B cell (primary cell): ENCODE measurements around the gene WWC2. TPM values are rescaled to one million over a fixed set of nuclear protein-coding genes. Genes with fewer than 3 reads are reported as not detected.

ENCODE experiments used
- ATAC-seq: fragments of 200-7000 bp; cut with Tn5 transposase; one replicate; pipeline ENCODE4 v1.10.0; 2021; ENCODE audit warnings: low read depth, mild to moderate bottlenecking, moderate number of reproducible peaks, moderate library complexity
- CTCF ChIA-PET: fragments of 350-600 bp; sonication (Branson Sonifier 250); formaldehyde crosslinking; loops from one replicate; lab custom pipeline; 2021; ENCODE audit warnings: antibody characterized with exemption, inconsistent platforms; lab: Charles Lee
- POLR2A ChIA-PET: fragments of 350-600 bp; sonication (Branson Sonifier 250); formaldehyde crosslinking; loops from one replicate; lab custom pipeline; 2021; ENCODE audit warnings: antibody characterized with exemption; lab: Charles Lee
- DNase-seq: peaks from one replicate; pipeline ENCODE4 v3.0.0; 2013
- H2AFZ ChIP-seq: 2 replicates; pipeline ENCODE4 v1.6.1; 2012; ENCODE audit warnings: mild to moderate bottlenecking, low read depth, low read length; ENCODE audit not compliant: insufficient read depth, poor library complexity, severe bottlenecking
- H3K27ac ChIP-seq, 2 donors: 1 replicate in 1 of 2; 2 replicates in 1 of 2; pipeline ENCODE4 v1.5.1; 2012 to 2013; ENCODE audit warnings: low read length in 2 of 2, mild to moderate bottlenecking in 2 of 2, moderate library complexity in 1 of 2
- H3K27me3 ChIP-seq, 4 experiments: fragments of 200-600 bp in 1 of 4; sonication (generic) in 1 of 4; replicated peaks in 1 of 4; 1 replicate in 2 of 4; 2 replicates in 2 of 4; pipeline versions ENCODE4 v1.6.1 to v1.7.0; 2013 to 2016; ENCODE audit warnings: low read length in 3 of 4, mild to moderate bottlenecking in 2 of 4, mixed read lengths in 1 of 4, moderate library complexity in 1 of 4; ENCODE audit not compliant: insufficient read depth in 4 of 4, control insufficient read depth in 3 of 4; ENCODE audit errors: control extremely low read depth in 1 of 4
- H3K36me3 ChIP-seq, 2 experiments: replicated peaks in 1 of 2; 1 replicate in 1 of 2; 2 replicates in 1 of 2; pipeline versions ENCODE4 v1.6.1 to v1.7.1; 2013; ENCODE audit warnings: low read length in 1 of 2; ENCODE audit not compliant: insufficient read depth in 2 of 2, control insufficient read depth in 1 of 2; ENCODE audit errors: control extremely low read depth in 1 of 2, extremely low read depth in 1 of 2
- H3K4me1 ChIP-seq, 2 donors: fragments of 200-600 bp in 1 of 2; sonication (generic) in 1 of 2; 1 replicate in 1 of 2; 2 replicates in 1 of 2; pipeline versions ENCODE4 v1.5.1 to v1.6.1; 2013 to 2017; ENCODE audit warnings: low read length in 2 of 2; ENCODE audit not compliant: control insufficient read depth in 2 of 2, insufficient read depth in 2 of 2
- H3K4me2 ChIP-seq: replicated peaks from 2 replicates; pipeline ENCODE3; 2012; ENCODE audit warnings: mild to moderate bottlenecking, low read depth, low read length; ENCODE audit not compliant: poor library complexity, severe bottlenecking
- H3K4me3 ChIP-seq, 5 experiments: fragments of 200-600 bp in 1 of 5; sonication (generic) in 1 of 5; 1 replicate in 3 of 5; 2 replicates in 2 of 5; pipeline versions ENCODE4 v1.5.1 to v1.7.0; 2011 to 2016; ENCODE audit warnings: low read length in 4 of 5, mild to moderate bottlenecking in 4 of 5, low read depth in 2 of 5, control low read depth in 1 of 5, moderate library complexity in 1 of 5; ENCODE audit not compliant: insufficient read depth in 1 of 5; ENCODE audit errors: control extremely low read depth in 1 of 5, extremely low read depth in 1 of 5
- H3K79me2 ChIP-seq: fragments of 200-600 bp; sonication (generic); one replicate; pipeline ENCODE4 v1.6.0; 2016; ENCODE audit warnings: low read length; ENCODE audit not compliant: control insufficient read depth, insufficient read depth
- H3K9ac ChIP-seq: fragments of 200-600 bp; sonication (generic); 2 replicates; pipeline ENCODE4 v1.6.1; 2017; ENCODE audit warnings: mild to moderate bottlenecking, low read length, moderate library complexity
- H3K9me3 ChIP-seq, 3 donors: one replicate each; pipeline versions ENCODE4 v1.6.1 to v1.7.1; 2013; ENCODE audit warnings: low read length in 2 of 3; ENCODE audit not compliant: control insufficient read depth in 2 of 3, insufficient read depth in 1 of 3; ENCODE audit errors: control extremely low read depth in 1 of 3
- H4K20me1 ChIP-seq: 2 replicates; pipeline ENCODE4 v1.6.0; 2012; ENCODE audit warnings: mild to moderate bottlenecking, low read length; ENCODE audit not compliant: insufficient read depth, control insufficient read depth, poor library complexity, severe bottlenecking
- H3K27ac Mint-ChIP-seq: one replicate; pipeline ENCODE4 v1.8.0; 2021; ENCODE audit warnings: mixed read lengths
- H3K27me3 Mint-ChIP-seq: one replicate; pipeline ENCODE4 v1.8.0; 2021; ENCODE audit warnings: mixed read lengths
- H3K4me1 Mint-ChIP-seq: one replicate; pipeline ENCODE4 v1.8.0; 2021; ENCODE audit warnings: mixed read lengths
- H3K4me3 Mint-ChIP-seq: one replicate; pipeline ENCODE4 v1.8.0; 2021; ENCODE audit warnings: mixed read lengths
- H3K9me3 Mint-ChIP-seq: one replicate; pipeline ENCODE4 v1.8.0; 2022; ENCODE audit warnings: mixed read lengths; ENCODE audit not compliant: insufficient read depth
- CTCF ChIP-seq: fragments of 200-600 bp; IDR thresholded peaks from one replicate; pipeline ENCODE4 v1.8.0; 2022; ENCODE audit warnings: antibody characterized with exemption, mild to moderate bottlenecking
- EZH2 ChIP-seq: IDR thresholded peaks from 2 replicates; pipeline ENCODE4 v1.6.1; 2012; ENCODE audit warnings: borderline replicate concordance, low read depth, mild to moderate bottlenecking, moderate library complexity, low read length; ENCODE audit not compliant: insufficient read depth, poor library complexity, severe bottlenecking
- WGBS: methylation state at CpG from one replicate; pipeline ENCODE4 v1.1.5; 2013; ENCODE audit warnings: missing lambda C conversion rate; ENCODE audit not compliant: insufficient coverage; 5-methylcytosine and 5-hydroxymethylcytosine counted together
- intact Hi-C: fragments of 100-400 bp; cut with micrococcal nuclease; formaldehyde crosslinking; loops from one replicate; pipeline ENCODE4 v1.10.0; 2022
- polyA plus RNA-seq: library from polyadenylated mRNA; depleted of rRNA; stranded (reverse); fragments of >200 nt; gene quantifications from 2 replicates; pipeline ENCODE4 v1.2.3, GENCODE V29; 2012
- total RNA-seq, 2 donors: library from RNA; stranded (reverse); fragments of 120-200 nt in 1 of 2; gene quantifications; 1 replicate in 1 of 2; 2 replicates in 1 of 2; pipeline versions ENCODE4 v1.2.3 to v1.2.4, GENCODE V29; 2013 to 2022

The WWC2 gene
- total and polyA plus RNA-seq, 2 donors (not counting 1 experiment from before 2014, with no cell fraction given) = 0.07 to 0.32 TPM

GRCh38 chr4:183349673-183350072 is 250.6 kb downstream of the WWC2 start:
- intact Hi-C loops = no loop called here
- Mint-ChIP-seq H3K27ac (no peak overlapping the region), H3K27me3 (peaks cover 29% of the 10 kb centered on the region), H3K4me1 (no peaks in the 10 kb centered on the region), H3K4me3 (no peak overlapping the region), H3K9me3 (no peaks in the 10 kb centered on the region)
- Histone ChIP-seq H3K79me2 (no peaks in the 10 kb centered on the region), H2AFZ (no peak overlapping the region), H4K20me1 (no peaks in the 10 kb centered on the region), H3K9ac (no peak overlapping the region), H3K4me1 (no peaks in the 10 kb centered on the region), H3K27me3 (peaks cover 0 to 7% (median 0%) of the 10 kb centered on the region in 4 experiments), H3K4me2 (no peak overlapping the region), H3K4me3 (no peak overlapping the region), H3K27ac (no peak overlapping the region), H3K9me3 (no peaks in the 10 kb centered on the region), H3K36me3 (no peaks in the 10 kb centered on the region)
- CTCF ChIA-PET = no interaction called here
- TF ChIP-seq CTCF (no peak), EZH2 (no peak)
- POLR2A ChIA-PET = no interaction called here
- DNase-seq = no peak
- WGBS = 84% methylated on average over 9 of the region's 9 CpGs
- ATAC-seq = no peak

GRCh38 chr4:183350317-183351071 is 251.4 kb downstream of the WWC2 start:
- Histone ChIP-seq H3K27me3 (peaks cover 0 to 5% (median 0%) of the 10 kb centered on the region in 4 experiments), H3K79me2 (no peaks in the 10 kb centered on the region), H3K36me3 (no peaks in the 10 kb centered on the region), H3K9me3 (no peaks in the 10 kb centered on the region), H4K20me1 (no peaks in the 10 kb centered on the region), H3K27ac (no peak overlapping the region), H3K9ac (no peak overlapping the region), H3K4me2 (no peak overlapping the region), H2AFZ (no peak overlapping the region), H3K4me3 (no peak overlapping the region), H3K4me1 (no peaks in the 10 kb centered on the region)
- intact Hi-C loops = no loop called here
- Mint-ChIP-seq H3K4me1 (no peaks in the 10 kb centered on the region), H3K27ac (no peak overlapping the region), H3K27me3 (peaks cover 25% of the 10 kb centered on the region), H3K4me3 (no peak overlapping the region), H3K9me3 (no peaks in the 10 kb centered on the region)
- no peak for ATAC-seq
- no peak for DNase-seq
- CTCF ChIA-PET = no interaction called here
- WGBS = 96% methylated on average over 15 of the region's 17 CpGs
- TF ChIP-seq EZH2 = no peak
- TF ChIP-seq CTCF = no peak
- POLR2A ChIA-PET = no interaction called here
